OCI-LY1 (cell line): ENCODE results near the gene SGTB.
A peak's percentile ranks its signal among the peaks of the same experiment; 100 is the strongest.

Source experiments
- CTCF ChIP-seq: fragments of 200-600 bp; sonication (generic), shearing (Covaris generic); IDR thresholded peaks from 2 replicates; pipeline ENCODE4 v1.5.1; 2017; ENCODE audit warnings: mild to moderate bottlenecking, antibody characterized with exemption, low read length, moderate library complexity, mixed read lengths
- EZH2 ChIP-seq: fragments of 200-600 bp; sonication (generic), shearing (Covaris generic); IDR thresholded peaks from 2 replicates; pipeline ENCODE4 v1.8.0; 2017; ENCODE audit warnings: borderline replicate concordance, mixed run types, mild to moderate bottlenecking, antibody characterized with exemption, low read length, moderate library complexity, mixed read lengths

- TF ChIP-seq CTCF (peak; percentile 5; the same call in 1 of the 2 replicates), EZH2 (no peak)
Observed at GRCh38 chr5:65624025-65624570, 97.8 kb downstream of the SGTB start, which contains the start of gene TRIM23.
